A549 treated with CpdA at 1 μM for 4 hours (cell line): ENCODE data around the gene FHIP1B. TPM values are rescaled to one million over a fixed set of nuclear protein-coding genes. Genes with fewer than 3 reads are reported as not detected.

Experiments used
- total RNA-seq: library from RNA; stranded (reverse); fragments of 200-300 nt; extraction: Qiagen RNA extraction; gene quantifications from 5 replicates; pipeline ENCODE4 v1.2.3, GENCODE V29; 2022; ENCODE audit warnings: low read depth

The FHIP1B gene
- 15.1 to 19.4 TPM (median 16.2 TPM) in 5 replicates for total RNA-seq

GRCh38 chr11:6234387-6235107 lies at the start of gene FHIP1B:
TSS of gene FHIP1B (minus strand) at chr11:6234636. CDS start at chr11:6224516, 10,120 bp downstream.

GRCh38 chr11:6238902-6239301 lies 4.5 kb upstream of the FHIP1B start, which contains the start of gene CNGA4:
TSS of gene CNGA4 (plus strand) at chr11:6239089. CDS start at chr11:6239207, 118 bp downstream.

GRCh38 chr11:6205366-6205765 lies 29.1 kb downstream of the FHIP1B start, which contains the start of gene C11orf42:
TSS of gene C11orf42 (plus strand) at chr11:6205557. CDS start at chr11:6205616, 59 bp downstream.

GRCh38 chr11:6199174-6199810 lies 35.1 kb downstream of the FHIP1B start, which contains the start of gene OR52W1:
TSS of gene OR52W1 (plus strand) at chr11:6199224. CDS start at chr11:6199224, 0 bp downstream.

GRCh38 chr11:6170226-6170625 lies 64.2 kb downstream of the FHIP1B start, which contains the start of gene OR52B2:
TSS of gene OR52B2 (minus strand) at chr11:6170326. CDS start at chr11:6170326, 0 bp downstream.

Other genes starting within 250 kb of the FHIP1B start
- not detected in 5 replicates for gene OR52L1, start 247.7 kb downstream of the FHIP1B start, total RNA-seq
- gene OR56A4, start 227.7 kb downstream of the FHIP1B start, total RNA-seq = not detected in 5 replicates
- not detected in 5 replicates for gene OR56A1, start 203.9 kb downstream of the FHIP1B start, total RNA-seq
- not detected in 5 replicates for gene OR56B4, start 127.0 kb downstream of the FHIP1B start, total RNA-seq
- not detected in 5 replicates for gene OR52B2, start 64.3 kb downstream of the FHIP1B start, total RNA-seq
- gene OR52W1, start 35.4 kb downstream of the FHIP1B start, total RNA-seq = not detected in 5 replicates
- gene C11orf42, start 29.1 kb downstream of the FHIP1B start, total RNA-seq = not detected in 5 replicates
- gene CNGA4, start 4.5 kb upstream of the FHIP1B start, total RNA-seq = 0.06 to 0.18 TPM in 2 of 5 replicates, not detected in the others
- gene CCKBR, start 25.2 kb upstream of the FHIP1B start, total RNA-seq = not detected in 5 replicates
- 24.9 to 33.9 TPM (median 27.9 TPM) in 5 replicates for gene CAVIN3, start 85.9 kb upstream of the FHIP1B start, total RNA-seq
- 9.9 to 12.3 TPM (median 11.3 TPM) in 5 replicates for gene SMPD1, start 155.8 kb upstream of the FHIP1B start, total RNA-seq
- gene APBB1, start 184.5 kb upstream of the FHIP1B start, total RNA-seq = 18.1 to 23.2 TPM (median 18.6 TPM) in 5 replicates
- 0.31 to 0.65 TPM (median 0.55 TPM) in 5 replicates for gene HPX, start 206.4 kb upstream of the FHIP1B start, total RNA-seq
- gene TRIM3, start 239.3 kb upstream of the FHIP1B start, total RNA-seq = 13.6 to 20.7 TPM (median 17.7 TPM) in 5 replicates
- gene ARFIP2, start 246.7 kb upstream of the FHIP1B start, total RNA-seq = 55.9 to 64.6 TPM (median 58.3 TPM) in 5 replicates
- gene TIMM10B, start 246.9 kb upstream of the FHIP1B start, total RNA-seq = 26.4 to 35.2 TPM (median 33.0 TPM) in 5 replicates